ENCODE results near the gene RABAC1. TPM values are rescaled to one million over a fixed set of nuclear protein-coding genes. Genes with fewer than 3 reads are reported as not detected.

RABAC1 gene
- total and polyA plus RNA-seq, 2 of the 13 experiments (the other 11 are each of a cell fraction or from before 2014, with no cell fraction given) = 37.4 to 74.0 TPM

DNA sequence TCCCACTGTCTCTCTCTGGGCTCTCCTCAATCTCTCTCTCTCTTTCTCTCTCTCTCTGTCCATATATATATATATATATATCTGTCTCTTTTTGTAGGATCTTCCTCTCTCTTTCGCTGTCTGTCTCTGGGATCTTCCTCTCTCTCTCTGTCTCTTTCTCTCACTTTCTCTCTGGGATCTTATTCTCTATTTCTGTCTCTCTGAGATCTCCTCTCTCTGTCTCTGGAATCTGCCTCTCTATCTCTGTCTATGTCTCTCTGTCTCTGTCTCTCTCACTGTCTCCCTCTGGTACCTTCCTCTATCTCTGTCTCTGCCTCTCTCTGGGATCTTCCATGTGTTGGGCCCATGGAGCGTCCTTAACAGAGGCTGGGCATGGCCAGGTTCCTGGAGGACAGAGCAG, 31.5 kb upstream of the RABAC1 start:
- in situ Hi-C loops (cut with HindIII; ENCODE audit: extremely low pct_ligation_motif_present, low pct_unique_long_range_greater_than_20kb) = no loop called here
- POLR2A ChIA-PET = no interaction called here
- CTCF ChIA-PET (ENCODE audit: low intra/inter-chr PET ratio, low total read pairs) = no interaction called here
- Histone ChIP-seq H3K4me1 (ENCODE audit: insufficient read depth, low read length) (no peaks in the 10 kb centered on the region), H3K27ac (ENCODE audit: extremely low read length, insufficient read depth, low read length) (no peak overlapping the region), H3K27me3 (ENCODE audit: control insufficient read depth in 1 of 2, insufficient read depth in 2 of 2, low read length in 2 of 2) (peaks cover 8 to 52% of the 10 kb centered on the region in 2 experiments; a peak in 4 of 5 replicates), H3K36me3 (replicated peaks in 1 of 2; ENCODE audit: control insufficient read depth in 1 of 2, insufficient read depth in 2 of 2, low read length in 2 of 2) (no peaks in the 10 kb centered on the region), H3K9me3 (ENCODE audit: low read length) (no peaks in the 10 kb centered on the region), H3K4me2 (ENCODE audit: low read depth, low read length) (no peak overlapping the region), H3K79me2 (ENCODE audit: insufficient read depth, low read length) (no peaks in the 10 kb centered on the region), H3K4me3 (replicated peaks in 1 of 3; ENCODE audit: insufficient read depth in 1 of 3, low read depth in 2 of 3, low read length in 3 of 3) (no peak overlapping the region), H2AFZ (ENCODE audit: low read length) (no peak overlapping the region), H3K9ac (ENCODE audit: insufficient read depth, low read depth, low read length) (no peak overlapping the region), H4K20me1 (ENCODE audit: insufficient read depth, low read length) (no peaks in the 10 kb centered on the region)
- no TSS peak for BruUV-seq (replicated peaks)
- intact Hi-C loops (cut with micrococcal nuclease; ENCODE audit: unreplicated experiment) = no loop called here
- DNase-seq (ENCODE audit: low spot score) (no peak), FAIRE-seq (no peak), ATAC-seq (no peak)
- 37% methylated on average over 2 of the region's 2 CpGs for WGBS (ENCODE audit: low lambda C conversion rate)
- TF ChIP-seq KLF15 (CRISPR knock-in tag; IDR thresholded peaks at IDR 0.05; ENCODE audit: borderline replicate concordance) (no peak), NR2F6 (IDR thresholded peaks at IDR 0.05) (no peak), NR2F6 (CRISPR knock-in tag; IDR thresholded peaks at IDR 0.05) (no peak), ZNF10 (CRISPR knock-in tag; IDR thresholded peaks at IDR 0.05; ENCODE audit: borderline replicate concordance, low read depth) (no peak), ZFP36 (IDR thresholded peaks at IDR 0.05; ENCODE audit: borderline replicate concordance, low read depth, low read length, partially characterized antibody) (no peak), MEF2D (CRISPR knock-in tag; IDR thresholded peaks at IDR 0.05) (no peak)
- TF ChIP-seq, protein P1, sequence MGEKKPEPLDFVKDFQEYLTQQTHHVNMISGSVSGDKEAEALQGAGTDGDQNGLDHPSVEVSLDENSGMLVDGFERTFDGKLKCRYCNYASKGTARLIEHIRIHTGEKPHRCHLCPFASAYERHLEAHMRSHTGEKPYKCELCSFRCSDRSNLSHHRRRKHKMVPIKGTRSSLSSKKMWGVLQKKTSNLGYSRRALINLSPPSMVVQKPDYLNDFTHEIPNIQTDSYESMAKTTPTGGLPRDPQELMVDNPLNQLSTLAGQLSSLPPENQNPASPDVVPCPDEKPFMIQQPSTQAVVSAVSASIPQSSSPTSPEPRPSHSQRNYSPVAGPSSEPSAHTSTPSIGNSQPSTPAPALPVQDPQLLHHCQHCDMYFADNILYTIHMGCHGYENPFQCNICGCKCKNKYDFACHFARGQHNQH (CRISPR knock-in tag; IDR thresholded peaks at IDR 0.05) = no peak

- Histone ChIP-seq H2AFZ (ENCODE audit: low read length) (no peak overlapping the region), H3K4me1 (ENCODE audit: insufficient read depth, low read length) (no peaks in the 10 kb centered on the region), H3K4me2 (ENCODE audit: low read depth, low read length) (no peak overlapping the region), H3K9ac (ENCODE audit: insufficient read depth, low read depth, low read length) (no peak overlapping the region), H3K79me2 (ENCODE audit: insufficient read depth, low read length) (no peaks in the 10 kb centered on the region), H3K4me3 (replicated peaks in 1 of 3; ENCODE audit: insufficient read depth in 1 of 3, low read depth in 2 of 3, low read length in 3 of 3) (no peak overlapping the region), H4K20me1 (ENCODE audit: insufficient read depth, low read length) (no peaks in the 10 kb centered on the region), H3K9me3 (ENCODE audit: low read length) (no peaks in the 10 kb centered on the region), H3K27me3 (ENCODE audit: control insufficient read depth in 1 of 2, insufficient read depth in 2 of 2, low read length in 2 of 2) (peaks cover 8 to 48% of the 10 kb centered on the region in 2 experiments; a peak in 4 of 5 replicates), H3K36me3 (replicated peaks in 1 of 2; ENCODE audit: control insufficient read depth in 1 of 2, insufficient read depth in 2 of 2, low read length in 2 of 2) (no peaks in the 10 kb centered on the region), H3K27ac (ENCODE audit: extremely low read length, insufficient read depth, low read length) (no peak overlapping the region)
- ChIA-PET POLR2A (no interaction called here), CTCF (ENCODE audit: low intra/inter-chr PET ratio, low total read pairs) (no interaction called here)
- FAIRE-seq (no peak), ATAC-seq (no peak), DNase-seq (ENCODE audit: low spot score) (no peak)
- in situ Hi-C loops (cut with HindIII; ENCODE audit: extremely low pct_ligation_motif_present, low pct_unique_long_range_greater_than_20kb) = no loop called here
- WGBS (ENCODE audit: low lambda C conversion rate) = 63% methylated on average over 4 of the region's 4 CpGs
- TF ChIP-seq CREM (IDR thresholded peaks at IDR 0.05) (no peak), CREM (CRISPR knock-in tag; IDR thresholded peaks at IDR 0.05) (no peak), PPARG (CRISPR knock-in tag; conservative IDR thresholded peaks at IDR 0.05) (no peak), CC2D1A (CRISPR knock-in tag; IDR thresholded peaks at IDR 0.05) (no peak), NR2F1 (CRISPR knock-in tag; IDR thresholded peaks at IDR 0.05) (no peak), RAD51 (IDR thresholded peaks at IDR 0.05; ENCODE audit: borderline replicate concordance) (no peak), ZFP82 (CRISPR knock-in tag; IDR thresholded peaks at IDR 0.05; ENCODE audit: borderline replicate concordance) (no peak), HNF4A (CRISPR knock-in tag; IDR thresholded peaks at IDR 0.05) (no peak)
- intact Hi-C loops (cut with micrococcal nuclease; ENCODE audit: unreplicated experiment) = no loop called here
- BruUV-seq (replicated peaks) = no TSS peak
Observed at GRCh38 chr19:41990028-41990427, 30.9 kb upstream of the RABAC1 start.

Data from HepG2 (cell line).